Measurements from ENCODE around the gene SEL1L3. TPM values are rescaled to one million over a fixed set of nuclear protein-coding genes. Genes with fewer than 3 reads are reported as not detected.

Gene SEL1L3
- total RNA-seq, 1 experiment from 2014 or later, result 1.2 TPM

- DNase-seq (ENCODE audit: low read depth), result no peak
Observed at GRCh38 chr4:25847329-25847728, 15.5 kb downstream of the SEL1L3 start.

GRCh38 chr4:25845841-25846653 is 16.7 kb downstream of the SEL1L3 start:
- no peak for DNase-seq (ENCODE audit: low read depth)

- no peak for DNase-seq (ENCODE audit: low read depth)
Observed at GRCh38 chr4:25844961-25845712, 17.7 kb downstream of the SEL1L3 start.

GRCh38 chr4:25843340-25844097 is 19.3 kb downstream of the SEL1L3 start:
- no peak for DNase-seq (ENCODE audit: low read depth)

- DNase-seq (ENCODE audit: low read depth), result no peak
Observed at GRCh38 chr4:25842229-25842845, 20.5 kb downstream of the SEL1L3 start.

GRCh38 chr4:25839687-25840086 is 23.1 kb downstream of the SEL1L3 start:
- DNase-seq (ENCODE audit: low read depth), result no peak

DNA sequence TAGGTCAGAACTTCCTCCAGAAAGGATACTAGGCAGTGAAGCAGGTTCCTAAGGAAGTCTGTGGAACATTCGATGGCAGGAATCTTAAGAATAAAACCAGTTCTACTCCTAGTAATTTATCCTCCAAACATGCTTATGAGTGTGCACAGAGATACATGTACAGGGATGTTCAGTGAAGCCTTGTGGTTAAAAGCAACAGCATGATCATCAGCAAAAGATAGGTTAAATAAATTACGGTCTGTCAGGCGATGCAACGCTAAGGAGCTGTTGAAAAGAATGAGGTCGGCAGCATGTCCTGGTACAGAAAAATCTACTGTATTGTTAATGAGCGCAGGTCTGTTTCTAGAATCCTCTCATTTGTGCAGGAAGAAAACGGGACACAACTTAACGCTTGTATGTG is 23.6 kb downstream of the SEL1L3 start:
- DNase-seq (ENCODE audit: low read depth), result no peak

DNA sequence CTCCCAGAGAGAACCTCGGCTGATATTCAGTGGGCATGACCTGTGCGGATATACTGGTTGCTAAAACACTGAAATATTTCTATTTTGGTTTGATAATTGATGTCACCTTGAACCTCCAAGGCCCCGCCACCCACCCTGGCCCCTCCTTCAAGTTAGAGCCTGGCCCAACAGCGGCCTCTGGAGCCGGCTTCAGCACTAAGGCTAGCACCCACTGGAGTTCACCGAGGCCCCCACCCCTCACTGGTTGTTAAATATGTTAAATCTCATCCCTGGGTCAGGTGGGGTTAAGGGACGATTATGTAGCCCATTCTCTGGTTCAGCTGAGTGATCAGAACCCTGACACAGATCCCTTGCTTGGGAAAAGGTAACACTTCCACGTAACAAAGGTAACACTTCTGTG is 24.3 kb downstream of the SEL1L3 start:
- no peak for DNase-seq (ENCODE audit: low read depth)

- DNase-seq (ENCODE audit: low read depth), result no peak
Observed at GRCh38 chr4:25837107-25837506, 25.7 kb downstream of the SEL1L3 start.

GRCh38 chr4:25835384-25835783 is 27.4 kb downstream of the SEL1L3 start:
- no peak for DNase-seq (ENCODE audit: low read depth)

DNA sequence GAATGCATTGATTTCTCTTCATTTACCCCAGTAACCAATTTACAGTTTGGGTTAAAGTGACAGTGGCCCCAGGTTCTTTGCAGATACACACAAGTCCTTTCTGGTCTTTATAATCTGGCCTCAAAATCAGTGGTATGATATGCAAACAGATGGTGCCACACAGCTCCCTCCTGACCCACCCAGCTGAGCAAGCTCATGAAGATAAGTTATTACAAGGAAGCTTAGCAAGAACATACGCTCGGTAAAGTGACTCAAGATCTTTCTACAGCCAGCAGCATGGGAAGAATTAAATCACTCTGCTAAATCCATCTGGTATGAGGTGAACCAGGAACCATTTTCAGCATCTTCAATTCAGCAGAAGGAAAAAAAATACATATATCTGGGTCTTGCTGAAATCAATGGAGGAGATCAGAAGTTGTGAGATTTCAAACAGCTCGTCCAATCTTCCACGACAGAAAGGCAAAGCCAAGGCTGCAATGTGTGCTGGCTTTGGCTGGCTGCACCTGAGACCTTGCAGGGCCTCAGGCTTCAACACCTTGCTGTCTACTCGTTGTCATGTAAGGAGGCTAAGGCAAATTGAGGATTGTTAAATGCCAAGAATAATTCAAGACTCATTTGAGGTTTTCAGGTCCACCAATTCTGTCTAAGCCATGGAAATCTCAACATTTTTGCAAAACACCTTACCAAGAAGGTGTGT is 28.2 kb downstream of the SEL1L3 start:
- DNase-seq (ENCODE audit: low read depth), result no peak

DNA sequence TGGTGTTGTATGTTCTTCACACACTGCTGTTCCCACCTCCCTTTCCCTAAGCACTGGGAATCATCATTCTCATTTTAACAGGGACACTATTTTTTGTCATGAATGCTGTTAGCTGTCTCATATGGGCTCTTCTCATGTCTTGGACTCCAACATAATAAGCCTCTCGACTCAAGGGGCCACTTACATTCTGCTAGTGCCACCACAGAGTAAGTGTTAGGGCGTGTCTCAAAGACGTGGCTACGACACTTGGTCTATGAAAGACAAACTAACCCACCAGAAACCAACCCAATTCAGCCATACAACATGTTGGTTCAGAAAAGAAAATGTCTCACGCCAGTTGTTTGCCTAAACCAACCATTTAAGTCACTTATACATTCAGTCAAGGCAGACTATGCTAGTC is 32.2 kb downstream of the SEL1L3 start:
- DNase-seq (ENCODE audit: low read depth), result no peak

DNA sequence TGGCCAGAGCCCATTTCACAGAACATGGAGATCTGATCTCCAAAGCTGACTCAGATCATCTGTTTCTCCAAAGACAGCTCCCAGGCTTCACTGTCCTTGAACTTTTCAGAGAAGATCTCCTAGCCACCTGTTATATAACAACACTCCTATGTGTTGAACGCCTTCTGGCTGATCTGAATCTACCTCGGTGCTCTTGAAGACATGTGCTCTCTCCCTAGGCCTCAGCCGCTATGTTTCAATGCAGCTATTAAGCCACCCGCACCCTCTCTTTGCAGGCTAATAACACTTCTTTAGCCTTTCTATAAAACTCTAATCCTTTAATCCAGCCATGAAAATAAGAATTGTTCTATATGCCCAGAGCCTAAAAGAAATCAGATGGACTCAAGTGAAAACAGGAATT is 34.9 kb downstream of the SEL1L3 start:
- no peak for DNase-seq (ENCODE audit: low read depth)

DNA sequence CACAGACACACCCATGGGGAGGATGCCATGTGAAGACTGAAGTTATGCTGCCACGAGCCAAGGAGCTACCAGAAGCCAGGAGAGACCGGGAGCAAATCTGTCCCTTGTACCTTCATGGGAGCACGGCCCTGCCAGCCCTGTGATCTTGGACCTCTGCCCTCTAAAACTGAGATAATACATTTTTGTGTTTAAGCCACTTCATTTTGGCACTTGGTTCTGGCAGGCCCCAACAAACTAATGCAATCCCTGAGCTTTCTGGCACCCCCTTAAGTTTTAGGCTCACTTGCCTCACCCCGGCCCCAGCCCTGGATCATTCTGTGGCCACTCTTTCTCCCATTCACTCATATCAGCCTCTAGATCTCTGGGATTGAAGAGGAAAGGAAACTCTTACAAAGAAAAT is 35.4 kb downstream of the SEL1L3 start:
- no peak for DNase-seq (ENCODE audit: low read depth)

- no peak for DNase-seq (ENCODE audit: low read depth)
Observed at GRCh38 chr4:25826074-25826752, 36.6 kb downstream of the SEL1L3 start.

GRCh38 chr4:25823632-25824031 is 39.2 kb downstream of the SEL1L3 start:
- DNase-seq (ENCODE audit: low read depth), result no peak

DNA sequence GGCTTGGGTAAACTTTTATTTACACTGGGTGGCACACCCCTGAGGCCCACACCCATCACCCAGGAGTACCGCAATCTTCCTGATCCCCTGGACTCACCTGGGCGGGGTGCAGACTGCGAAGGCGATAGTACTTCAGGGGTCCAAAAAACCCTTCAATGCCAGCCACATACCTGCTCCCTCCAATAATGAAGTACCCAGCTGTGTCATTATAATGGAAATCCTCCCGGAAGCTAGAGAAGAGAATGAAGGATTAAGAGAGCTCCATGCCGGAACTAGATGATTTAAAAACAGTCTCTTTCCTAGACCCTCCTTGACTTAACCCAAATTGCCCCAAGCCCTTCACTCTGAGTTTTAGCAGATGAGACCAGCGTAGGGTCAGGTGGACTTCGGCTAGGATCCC is 40.9 kb downstream of the SEL1L3 start:
- no peak for DNase-seq (ENCODE audit: low read depth)

DNA sequence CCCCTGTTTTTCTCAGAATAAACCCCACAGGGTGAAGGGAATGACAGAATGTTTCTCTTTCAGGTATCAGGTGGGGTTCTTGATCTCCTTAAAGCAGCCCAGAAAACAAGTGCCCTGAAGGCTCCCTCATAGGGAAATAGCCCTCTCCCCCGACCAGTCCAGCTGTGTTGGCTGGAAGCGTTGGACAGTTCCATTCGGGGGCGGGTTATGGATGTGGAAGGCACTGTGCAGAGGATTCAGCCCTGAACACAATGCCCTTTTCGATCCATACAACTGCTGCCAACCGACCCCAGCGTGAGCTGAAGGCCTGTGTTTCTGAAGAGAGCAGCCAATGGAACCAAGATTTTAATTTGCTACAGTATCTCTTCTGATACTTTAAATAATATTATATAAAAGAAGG is 41.5 kb downstream of the SEL1L3 start:
- DNase-seq (ENCODE audit: low read depth), result no peak

- DNase-seq (ENCODE audit: low read depth), result no peak
Observed at GRCh38 chr4:25818876-25819275, 43.9 kb downstream of the SEL1L3 start.

DNA sequence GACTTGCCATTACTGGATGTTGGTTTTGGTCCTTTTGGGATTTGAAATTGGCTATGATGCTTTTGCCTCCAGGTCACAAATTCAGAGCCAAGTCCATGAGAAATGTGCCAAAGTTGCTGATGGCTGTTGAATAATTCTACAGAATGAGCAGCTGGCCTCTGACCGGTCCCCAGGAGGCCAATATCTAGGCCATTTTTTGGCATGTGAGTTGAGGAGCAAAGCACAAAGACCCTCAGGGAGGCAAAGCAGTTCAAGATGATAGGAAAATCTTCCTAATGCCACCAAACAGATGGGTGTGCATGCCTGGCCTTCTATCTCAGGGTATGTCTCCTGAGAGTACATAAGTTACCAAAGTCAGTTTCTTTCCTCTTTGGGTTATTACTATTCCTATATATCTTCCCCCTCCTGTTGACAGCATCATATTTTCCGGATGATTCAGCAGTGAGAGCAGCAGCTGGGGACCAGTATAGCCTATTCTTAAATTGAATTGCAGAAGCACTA is 44.4 kb downstream of the SEL1L3 start:
- no peak for DNase-seq (ENCODE audit: low read depth)
